HG03575 (cell line): Measurements from ENCODE around the gene PYCR2.
"Not testable (repeated sequence)": the region's sequence is repeated elsewhere in the genome, so short reads cannot be mapped to it uniquely, and the experiment has no call there.

ENCODE experiments used
- ATAC-seq: cut with Tn5 transposase; IDR thresholded peaks from one replicate; pipeline ENCODE4 v1.9.1; 2021; ENCODE audit not compliant: unreplicated experiment, insufficient number of reproducible peaks, low FRiP score; ENCODE audit errors: extremely low read depth

The PYCR2 gene

DNA sequence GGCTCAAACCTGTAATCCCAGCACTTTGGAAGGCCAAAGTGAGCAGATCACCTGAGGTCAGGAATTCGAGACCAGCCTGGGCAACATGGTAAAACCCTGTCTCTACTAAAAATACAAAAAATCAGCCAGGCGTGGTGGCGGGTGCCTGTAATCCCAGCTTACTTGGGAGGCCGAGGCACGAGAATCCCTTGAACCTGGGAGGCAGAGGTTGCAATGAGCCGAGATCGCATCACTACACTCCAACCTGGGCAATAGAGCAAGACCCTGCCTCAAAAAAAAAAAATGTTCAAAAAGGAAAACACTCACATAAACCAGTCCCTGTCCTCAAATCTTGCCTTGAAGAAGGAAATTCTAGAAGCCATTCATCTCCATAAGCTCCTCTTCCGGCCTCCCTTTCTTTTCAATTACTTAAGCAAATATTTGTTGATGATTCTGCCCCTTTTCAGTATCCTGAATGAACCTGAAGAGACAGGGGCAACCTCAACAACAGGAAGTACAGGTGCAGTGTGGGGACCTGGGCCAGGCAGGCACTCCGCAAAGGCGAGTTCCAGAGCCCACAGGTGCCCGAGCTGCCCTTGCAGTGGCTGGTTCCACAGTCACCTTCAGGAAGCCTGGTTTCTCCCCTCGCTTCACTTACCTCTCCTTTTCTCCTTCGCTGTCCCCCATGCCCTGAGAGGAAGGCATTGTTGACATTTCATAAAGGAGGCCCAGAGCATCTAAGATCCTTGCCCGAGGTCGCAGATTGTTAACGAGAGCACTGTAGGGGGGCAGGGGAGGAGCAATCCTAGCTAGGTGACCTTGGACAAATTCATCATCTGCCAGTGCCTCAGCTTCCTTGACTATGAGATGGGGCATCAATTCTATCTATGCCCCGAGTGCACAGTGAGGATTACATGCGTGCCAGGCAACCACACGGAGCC, 26.2 kb downstream of the PYCR2 start:
- ATAC-seq, result no peak

DNA sequence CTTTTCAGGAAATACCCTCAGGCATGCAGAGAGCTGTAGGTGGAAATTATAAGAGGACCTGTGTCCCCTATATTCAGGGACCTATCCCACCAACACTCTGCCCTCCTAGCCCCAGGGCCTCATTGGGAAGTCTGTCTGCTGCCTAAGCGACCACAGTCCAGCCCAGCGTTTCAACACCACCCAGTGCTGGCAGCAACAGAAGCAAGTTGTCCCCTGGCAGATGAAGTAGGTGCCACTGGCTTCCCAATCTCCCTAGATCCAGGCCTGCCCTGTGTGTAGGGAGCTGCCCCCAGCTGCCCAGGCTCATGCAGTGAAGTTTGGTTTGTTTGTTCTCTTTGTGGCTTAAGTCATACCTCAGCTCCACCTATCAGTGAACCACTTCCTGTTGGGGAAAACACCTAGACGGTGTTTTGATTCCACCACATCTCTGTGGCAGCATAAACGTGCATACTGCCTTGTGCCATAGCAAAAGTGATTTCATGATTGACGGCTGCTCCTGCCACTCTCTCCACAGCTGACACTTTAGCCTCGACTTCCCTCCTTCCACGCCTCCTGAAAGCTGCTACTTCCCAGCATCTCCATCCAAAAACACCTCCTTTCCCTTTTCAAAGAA, 27.0 kb downstream of the PYCR2 start:
- peak; percentile 100 for ATAC-seq

DNA sequence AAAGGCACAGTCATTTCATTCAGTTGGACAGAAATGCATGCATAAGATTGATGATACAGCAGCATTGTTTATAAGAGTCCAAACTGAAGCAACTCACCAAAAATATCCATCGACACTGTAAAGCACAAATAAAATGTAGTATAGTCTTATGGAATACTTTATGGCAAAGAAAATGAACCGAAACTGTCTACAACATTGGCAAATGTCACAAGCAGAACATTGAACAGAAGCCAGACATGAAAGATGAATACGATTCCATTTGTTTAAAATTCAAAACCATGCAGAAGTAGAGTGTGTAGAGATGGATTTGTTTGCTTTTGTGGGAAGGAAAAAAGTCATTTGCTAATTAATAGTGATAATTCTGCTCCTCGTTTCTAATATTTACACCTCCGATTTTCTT, 27.6 kb downstream of the PYCR2 start:
- ATAC-seq, result no peak

DNA sequence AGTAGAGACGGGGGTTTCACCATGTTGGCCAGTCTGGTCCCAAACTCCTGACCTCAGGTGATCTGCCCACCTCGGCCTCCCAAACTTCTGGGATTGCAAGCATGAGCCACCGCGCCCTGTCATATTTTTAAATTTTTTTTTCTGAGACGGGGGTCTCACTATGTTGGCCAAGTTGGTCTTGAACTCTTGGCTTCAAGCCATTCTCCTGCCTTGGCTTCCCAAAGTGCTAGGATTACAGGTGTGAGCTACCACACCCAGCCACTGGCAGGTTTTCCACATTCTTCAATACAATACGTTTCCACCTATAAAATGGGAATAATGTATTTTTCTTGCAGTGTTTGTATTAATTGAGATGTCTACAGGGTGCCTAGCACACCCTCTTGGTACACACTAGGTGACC, 31.7 kb downstream of the PYCR2 start:
- no peak for ATAC-seq

DNA sequence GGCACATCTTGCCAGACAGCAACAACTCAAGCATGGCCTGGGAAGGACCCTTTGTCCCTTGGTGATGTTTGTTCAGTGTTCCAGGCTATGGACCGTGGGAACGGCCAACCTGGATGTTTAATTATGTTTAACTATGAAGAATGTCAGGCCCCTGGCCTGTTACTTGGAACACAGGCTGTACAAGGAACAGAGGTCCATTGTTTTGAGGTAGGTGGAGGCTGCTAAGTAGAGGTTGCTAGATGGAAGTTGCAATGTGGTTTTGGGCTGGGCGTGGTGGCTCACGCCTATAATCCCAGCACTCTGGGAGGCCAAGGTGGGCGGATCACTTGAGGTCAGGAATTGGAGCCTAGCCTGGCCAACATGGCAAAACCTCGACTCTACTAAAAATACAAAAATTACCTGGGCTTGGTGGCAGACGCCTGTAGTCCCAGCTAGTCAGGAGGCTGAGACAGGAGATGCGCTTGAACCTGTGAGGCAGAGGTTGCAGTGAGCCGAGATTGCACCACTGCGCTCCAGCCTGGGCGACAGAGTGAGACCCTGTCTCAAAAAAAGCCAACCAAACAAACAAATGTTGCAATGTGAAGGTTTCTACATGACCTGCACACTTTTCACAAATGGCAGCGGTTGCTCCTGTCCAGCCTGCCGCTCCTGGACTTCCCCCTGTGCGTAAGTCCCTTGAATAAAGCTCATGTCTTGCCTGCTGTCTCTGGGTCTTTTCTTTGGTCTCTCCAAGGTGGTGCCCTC, 32.6 kb downstream of the PYCR2 start:
- ATAC-seq, result no peak

DNA sequence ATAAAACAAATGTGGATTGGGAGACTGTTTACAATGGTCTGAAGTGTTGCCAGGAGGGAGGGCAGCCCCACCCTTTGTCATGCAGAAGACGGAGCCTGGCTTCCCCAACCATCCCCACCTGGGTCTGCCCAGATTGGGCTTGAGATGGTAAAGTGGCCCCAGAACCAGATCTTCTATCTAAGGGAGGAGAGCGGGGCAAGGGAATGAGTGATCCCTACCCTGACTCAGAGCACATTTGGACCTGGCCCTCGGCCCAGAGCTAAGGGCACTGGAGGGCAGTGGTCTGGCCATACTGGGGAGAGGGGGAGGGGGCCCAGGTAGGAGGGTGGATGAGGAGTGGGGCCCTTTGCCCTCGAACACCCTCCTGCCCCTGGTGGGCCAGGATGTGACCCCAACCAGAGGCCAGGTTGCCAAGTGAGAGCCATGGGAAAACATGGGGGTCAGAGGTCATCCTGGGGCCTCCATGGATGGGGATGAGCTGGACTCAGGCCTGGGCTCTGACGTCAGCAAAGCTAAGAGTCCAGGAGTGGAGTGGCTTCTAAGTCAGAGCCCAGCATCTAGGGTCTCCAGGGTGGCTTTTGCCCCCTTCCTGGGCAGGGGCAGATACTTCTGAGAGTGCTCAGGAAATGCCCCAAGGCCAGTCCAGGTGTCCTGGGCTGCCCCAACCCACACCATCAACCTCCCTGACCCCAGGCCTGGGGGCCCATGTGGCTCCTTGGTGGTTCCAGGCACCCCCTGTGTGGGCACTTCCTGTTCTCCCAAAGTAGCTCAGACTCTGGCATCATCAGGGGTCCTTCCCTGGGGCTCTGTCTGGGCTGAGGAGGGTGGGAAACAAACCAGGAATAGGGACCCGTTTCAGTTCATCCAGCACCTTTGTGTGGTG, 33.5 kb downstream of the PYCR2 start:
- no peak for ATAC-seq

DNA sequence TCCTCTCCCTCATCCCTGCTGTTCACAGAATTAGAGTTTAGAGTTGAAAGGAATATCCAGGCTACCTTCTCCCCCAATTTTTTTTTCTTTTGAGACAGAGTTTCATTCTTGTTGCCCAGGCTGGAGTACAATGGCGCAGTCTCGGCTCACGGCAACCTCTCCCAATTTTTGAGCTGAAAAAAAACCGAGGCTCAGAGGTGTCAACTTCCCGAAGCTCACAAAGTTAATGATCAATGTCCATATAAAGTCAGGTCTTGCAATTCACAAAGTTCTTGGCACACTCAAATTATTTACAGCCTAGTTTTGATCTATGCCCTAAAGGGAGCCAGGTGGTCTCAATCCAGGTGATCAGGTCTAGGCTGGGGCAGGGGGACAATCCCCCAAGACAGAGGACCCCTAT, 34.3 kb downstream of the PYCR2 start:
- ATAC-seq, result no peak

DNA sequence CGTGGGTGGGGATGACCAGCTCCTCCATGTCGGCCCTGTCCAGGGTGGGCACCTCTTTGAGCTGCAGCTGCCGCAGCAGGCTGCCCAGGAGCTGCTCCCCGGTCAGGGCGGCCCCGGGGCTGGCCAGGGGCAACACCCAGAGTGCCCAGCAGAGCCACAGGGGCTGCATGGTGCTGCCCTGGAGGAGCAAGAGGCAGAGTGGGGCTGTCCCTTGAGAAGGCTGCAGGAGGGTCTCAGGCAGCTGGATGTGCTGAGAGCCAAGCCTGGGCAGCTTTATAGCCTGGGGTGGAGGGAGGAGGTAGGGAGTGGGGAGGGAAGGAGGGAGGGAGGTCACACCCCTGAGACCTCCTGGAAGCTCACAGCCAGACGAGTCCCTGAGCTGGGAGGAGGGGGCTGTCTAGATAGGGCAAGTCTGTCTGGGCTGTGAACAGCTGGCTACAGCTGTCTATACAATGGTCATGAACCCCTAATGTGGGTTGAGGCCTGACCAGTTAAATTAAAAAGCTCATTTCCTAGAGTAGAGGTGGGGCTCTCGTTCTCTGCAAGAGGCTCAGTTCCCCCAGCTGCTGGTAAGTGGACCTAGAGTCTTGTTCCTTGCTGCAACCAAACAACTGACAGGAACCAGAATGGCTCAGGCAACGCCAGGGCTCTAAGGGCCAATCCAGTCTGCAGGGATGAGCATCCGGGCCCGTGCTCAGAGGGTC, 35.0 kb downstream of the PYCR2 start, which contains the start of gene LEFTY1:
Gene LEFTY1, minus strand, starts transcription at position 249 of the 704 bp plus-strand sequence. Its CDS starts 80 bp downstream, at position 169.
- ATAC-seq, result no peak

DNA sequence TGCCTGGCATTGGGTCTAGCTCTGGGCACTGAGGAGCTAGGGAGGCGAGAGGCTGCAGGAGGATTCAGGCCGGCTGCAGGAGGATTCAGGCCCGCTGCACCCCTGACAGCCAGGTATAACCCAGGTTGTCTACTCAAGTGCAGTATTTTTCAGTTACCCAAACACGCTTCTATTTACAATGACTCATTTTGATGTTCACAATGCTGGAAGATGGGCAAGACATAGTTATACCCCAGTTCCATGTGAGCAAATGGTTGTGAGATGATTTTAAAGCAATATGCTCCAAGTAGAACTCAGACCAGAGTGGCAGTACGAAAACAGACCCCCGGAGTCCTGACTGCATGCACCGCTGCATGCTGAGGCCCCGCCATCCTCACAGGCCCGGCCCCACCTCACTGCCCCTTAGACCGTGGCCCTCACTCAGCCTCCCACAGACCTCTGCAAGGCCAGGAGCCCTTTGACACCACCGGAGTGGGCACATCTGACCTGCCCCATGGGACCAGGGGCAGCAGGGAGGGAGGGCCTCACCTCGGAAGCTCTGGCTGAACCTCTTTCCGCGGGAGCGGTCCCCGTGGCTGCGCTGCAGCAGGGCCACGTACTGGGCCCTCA, 35.7 kb downstream of the PYCR2 start:
- ATAC-seq, result no peak

DNA sequence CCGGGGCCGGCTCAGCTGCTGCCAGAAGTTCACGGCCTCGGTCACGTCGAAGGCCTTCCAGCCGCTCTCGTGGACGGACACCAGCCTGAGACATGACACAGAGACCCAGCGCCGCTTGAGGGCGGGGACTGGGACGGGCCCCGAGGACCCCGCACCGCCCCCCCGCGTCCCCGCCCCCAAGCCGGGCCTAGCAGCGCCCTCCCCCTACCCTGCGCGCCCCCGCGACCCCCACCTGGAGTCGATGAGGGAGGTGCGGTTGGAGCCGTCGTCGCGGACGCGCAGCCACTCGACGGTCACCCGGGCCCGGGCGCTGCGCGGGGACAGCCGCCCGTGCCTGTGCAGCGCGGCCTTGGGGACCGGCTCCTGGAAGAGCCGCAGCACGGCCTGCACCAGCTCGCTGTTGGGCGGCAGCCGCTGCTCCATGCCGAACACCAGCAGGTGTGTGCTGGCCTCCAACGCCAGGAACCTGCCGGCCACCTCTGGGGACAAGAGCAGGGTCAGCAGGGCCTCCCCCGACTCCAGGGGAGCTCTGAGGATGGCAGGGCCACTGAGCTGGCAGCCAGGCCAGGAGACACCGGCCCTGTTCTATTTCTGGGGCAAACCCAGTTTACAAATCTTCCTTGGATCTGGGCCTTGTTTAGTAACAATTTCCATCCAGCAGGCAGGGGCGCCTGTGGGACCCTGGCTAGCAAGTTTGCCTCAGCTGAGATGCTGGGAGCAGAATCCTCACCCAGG, 36.3 kb downstream of the PYCR2 start:
- not testable (repeated sequence) for ATAC-seq

DNA sequence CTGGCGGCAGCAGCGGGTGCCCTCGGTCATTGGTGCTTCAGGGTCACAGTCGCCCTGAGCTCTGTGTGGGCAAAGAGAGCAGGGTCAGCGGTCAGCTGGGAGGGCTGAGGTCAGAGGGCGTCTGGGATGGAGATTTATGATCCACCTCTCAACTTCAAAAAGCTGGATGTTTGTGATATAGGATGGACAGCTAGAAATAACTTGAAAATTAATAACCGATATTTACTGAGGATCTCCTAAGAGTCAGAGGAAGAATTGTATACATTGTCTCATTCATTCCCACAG, 37.1 kb downstream of the PYCR2 start:
- ATAC-seq, result no peak

DNA sequence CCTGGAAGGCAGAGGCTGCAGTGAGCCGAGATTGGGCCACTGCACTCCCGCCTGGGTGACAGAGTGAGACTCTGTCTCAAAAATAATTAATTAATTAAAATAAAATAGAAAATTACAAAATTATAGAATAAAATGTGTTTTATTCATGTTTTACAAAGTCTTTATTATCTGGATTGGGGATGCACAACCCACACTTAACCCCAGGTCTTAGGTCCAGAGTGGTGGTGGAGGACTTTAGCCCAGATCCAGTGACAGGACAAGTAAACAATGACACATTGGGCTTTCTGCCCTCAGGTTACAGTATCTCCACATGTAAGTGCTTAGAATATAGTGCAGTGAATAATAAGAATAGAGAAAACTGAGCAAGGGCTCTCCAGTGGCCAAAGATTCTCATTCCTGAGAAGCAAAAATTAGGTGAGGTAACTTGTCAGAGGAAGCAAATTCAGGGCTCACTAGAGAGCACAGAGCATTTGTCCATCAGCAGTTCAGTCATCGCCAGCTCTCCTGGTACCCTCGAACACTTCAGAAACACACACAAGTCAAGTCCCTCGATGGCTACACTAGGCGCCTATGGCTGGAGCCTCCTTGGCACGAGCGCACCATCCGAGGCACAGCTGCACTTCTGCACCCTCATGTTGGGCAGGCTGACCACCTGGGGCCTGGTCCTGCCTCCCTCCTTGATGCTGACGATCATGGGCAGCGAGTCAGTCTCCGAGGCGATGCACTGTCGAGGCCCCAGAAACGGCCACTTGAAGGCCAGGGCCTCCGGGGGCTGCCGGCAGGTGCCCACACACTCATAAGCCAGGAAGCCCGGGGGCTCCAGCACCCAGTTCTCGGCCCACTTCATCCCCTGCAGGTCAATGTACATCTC, 37.7 kb downstream of the PYCR2 start:
- no peak for ATAC-seq

DNA sequence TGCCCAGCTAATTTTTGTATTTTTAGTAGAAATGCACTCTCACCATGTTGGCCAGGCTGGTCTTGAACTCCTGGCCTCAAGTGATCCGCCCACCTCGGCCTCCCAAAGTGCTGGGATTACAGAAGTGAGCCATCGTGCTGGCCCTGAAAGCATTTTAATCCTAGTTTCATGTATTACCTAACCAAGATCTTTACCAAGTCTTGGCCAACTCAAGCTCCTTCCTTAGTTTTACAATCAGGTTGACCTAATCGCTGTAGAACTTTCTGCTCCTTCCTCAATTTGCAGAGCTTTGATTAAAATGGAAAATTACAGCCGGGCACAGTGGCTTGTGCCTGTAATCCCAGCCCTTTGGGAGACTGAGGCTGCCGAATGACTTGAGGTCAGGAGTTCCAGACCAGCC, 38.7 kb downstream of the PYCR2 start:
- ATAC-seq, result no peak

DNA sequence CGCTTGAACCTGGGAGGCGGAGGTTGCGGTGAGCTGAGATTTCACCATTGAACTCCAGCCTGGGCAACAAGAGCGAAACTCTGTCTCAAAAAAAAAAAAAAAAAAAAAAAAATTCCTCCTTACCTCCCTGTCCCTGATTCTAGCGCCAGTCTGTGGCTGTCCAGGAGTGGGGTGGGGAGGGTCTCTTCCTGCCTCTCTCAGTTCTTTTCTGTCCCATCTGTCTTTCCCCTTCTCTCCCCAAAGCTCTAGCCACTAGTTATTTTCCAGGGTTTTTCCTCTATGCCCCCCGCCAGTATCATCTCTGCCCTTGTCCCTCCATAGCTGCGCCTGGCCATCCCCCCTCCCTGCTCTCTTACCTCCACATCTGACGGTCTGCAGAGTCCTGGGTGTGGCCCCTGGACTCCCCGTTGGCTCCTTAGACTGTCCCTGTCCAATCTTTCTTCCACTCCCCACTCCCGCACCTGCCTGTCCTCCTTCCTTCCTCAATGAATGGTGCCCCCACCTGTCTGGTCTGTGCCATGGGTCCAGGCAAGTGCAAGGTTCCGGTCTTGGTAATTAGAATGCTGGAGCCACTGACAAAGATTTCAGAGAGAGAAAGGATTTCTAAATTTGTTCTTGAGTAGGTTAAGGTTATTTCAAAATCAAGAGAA, 40.3 kb downstream of the PYCR2 start:
- no peak for ATAC-seq

DNA sequence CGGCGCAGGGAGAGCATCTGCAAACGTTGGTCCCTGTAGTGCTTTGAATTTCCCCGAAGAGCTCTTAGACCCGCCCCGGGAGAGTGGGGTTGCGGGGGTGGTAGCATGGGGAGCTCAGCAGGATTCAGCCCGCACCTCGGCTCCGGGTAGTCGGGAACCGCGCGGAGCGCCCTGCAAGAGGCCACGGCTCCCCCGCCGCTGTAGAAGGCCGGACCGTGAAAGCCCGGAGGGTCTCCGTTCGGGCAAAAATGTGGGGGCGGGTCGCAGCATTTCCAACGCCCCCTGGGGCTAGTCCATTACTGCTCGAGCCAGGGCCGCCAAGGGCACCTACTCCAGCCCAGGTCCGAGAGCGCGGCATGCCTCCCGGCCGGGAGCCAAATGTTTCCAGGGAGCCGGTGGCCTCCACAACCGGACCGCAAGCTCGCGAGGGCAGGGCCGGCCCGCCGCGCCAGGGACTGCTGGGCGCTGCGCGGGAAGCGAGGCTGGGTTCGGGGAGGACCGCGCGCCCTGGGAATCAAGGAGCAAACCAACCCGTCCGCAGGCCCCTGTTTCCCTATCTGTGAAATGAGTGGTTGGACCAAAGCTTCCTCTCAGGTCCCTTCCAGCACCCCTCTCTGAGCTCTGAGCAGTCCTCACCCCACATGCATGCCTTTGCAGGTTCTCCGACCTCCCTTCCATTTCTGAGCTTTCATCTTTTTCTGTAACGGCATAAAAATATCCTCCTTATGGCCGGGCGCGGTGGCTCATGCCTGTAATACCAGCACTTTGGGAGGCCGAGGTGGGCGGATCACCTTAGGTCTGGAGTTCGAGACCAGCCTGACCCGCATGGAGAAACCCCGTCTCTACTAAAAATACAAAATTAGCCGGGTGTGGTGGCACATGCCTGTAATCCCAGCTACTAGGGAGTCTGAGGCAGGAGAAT, 41.1 kb downstream of the PYCR2 start:
- ATAC-seq, result peak; percentile 13
